OCI-M2 (cell line): Measurements from ENCODE around the gene PTGDS.
A peak's percentile ranks its signal among the peaks of the same experiment; 100 is the strongest.
"Not testable (repeated sequence)": the region's sequence is repeated elsewhere in the genome, so short reads cannot be mapped to it uniquely, and the experiment has no call there.

Source experiments
- DNase-seq: peaks from one replicate; lab custom pipeline; 2025; ENCODE audit not compliant: unreplicated experiment; lab: John Stamatoyannopoulos, UW

The PTGDS gene

DNA sequence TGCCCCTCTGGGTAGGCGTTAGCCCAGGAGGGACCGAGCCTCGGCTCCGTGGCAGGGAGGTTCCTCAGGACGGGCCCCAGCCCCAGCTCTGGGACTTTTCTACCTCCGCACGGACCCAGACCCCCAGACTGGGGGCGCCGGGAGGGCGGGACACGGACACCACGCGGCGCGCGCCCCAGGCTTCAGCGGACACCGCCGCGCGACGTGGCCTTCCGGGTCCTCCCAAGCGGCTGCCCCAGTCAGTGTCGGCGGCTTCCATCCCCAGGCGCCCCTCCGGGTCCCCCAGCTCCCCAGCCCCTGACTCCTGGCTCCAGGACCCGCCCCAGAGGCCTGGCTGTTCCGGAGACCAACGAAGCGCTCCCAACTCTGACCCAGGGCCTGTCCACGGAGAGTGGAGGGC lies 8.5 kb downstream of the PTGDS start:
- no peak for DNase-seq

DNA sequence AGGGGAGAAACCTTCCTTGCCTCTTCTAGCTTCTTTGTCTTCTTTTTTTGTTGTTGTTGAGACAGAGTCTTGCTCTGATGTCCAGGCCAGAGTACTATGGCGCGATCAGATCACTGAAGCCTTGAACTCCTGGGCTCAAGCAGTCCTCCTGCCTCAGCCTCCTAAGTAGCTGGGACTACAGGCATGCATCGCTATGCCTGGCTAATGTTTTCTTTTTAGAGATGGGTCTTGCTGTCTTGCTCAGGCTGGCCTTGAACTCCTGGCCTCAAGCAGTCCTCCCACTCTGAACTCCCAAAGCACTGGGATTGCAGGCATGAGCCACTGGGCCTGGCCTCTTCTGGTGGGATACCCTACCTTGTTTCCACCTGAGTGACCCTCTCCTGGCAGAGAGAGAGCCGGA lies 11.6 kb downstream of the PTGDS start:
- no peak for DNase-seq

DNA sequence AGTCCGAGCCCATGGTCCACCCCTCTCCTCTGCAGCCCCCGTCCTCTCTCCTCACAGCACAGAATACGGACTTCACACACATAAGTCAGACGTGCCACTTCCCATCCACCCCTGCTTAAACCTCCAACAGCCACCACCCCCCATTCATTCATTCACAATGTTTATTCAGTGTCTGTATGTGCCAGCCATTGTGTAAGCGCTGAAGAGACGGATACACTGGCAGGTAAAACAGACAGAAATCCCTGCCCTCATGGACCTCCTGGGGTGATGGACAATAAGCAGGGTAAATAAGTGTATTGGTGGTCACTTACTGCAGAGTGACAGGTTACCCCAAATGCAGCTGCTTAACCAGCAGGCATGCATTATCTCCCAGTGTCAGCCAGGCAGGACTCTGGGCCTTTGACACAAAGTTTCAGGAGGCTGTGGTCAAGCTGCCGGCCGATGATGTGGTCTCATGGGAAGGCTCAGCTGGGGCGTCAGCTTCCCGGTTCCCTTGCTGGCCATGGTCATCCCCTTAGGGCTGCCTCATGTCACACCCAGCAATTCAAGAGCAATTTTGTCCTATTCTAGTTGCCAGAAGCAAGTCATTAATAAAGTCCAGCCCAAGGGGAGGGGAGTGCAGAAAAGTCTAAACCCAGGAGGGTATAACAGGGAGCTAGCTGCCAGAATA lies 13.1 kb downstream of the PTGDS start:
- DNase-seq = no peak

DNA sequence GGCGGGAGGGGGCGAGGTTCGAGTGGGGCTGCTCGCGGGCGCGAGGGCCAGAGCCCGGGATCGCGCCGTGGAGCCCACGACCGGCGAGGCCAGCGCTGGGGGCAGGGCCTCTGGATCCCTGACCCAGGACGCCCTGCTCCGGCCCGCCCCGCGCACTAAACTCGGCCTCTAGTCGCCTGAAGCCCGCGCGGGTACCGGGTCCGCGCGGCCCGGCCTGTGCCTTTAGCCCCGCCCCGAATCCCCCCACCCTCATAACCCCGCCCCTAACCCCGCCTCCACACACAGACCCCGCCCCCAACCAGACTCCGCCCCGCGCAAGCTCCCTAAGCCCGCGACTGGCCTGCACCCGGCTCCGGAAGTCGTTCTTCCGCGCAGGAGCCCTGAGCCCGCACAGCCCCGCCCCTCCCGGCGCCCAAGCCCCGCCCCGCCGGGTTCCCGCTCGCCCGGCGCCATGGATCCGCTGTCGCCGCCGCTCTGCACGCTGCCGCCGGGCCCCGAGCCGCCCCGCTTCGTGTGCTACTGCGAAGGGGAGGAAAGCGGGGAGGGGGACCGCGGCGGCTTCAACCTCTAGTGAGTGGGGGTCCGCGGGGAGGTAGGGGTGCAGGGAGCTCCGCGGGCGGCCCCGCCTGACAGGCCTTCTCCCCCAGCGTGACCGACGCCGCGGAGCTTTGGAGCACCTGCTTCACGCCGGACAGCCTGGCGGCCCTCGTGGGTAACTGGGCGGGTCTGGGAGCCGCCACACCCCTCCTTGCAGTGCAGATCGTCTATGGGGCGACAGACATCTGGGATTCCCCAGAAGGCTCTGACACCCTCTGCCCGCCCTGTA lies 14.9 kb downstream of the PTGDS start, which contains the start of gene PAXX:
TSS of gene PAXX (plus strand) at position 430 of the 826 bp plus-strand sequence. CDS start at position 452, 22 bp downstream.
- peak; percentile 17 for DNase-seq

DNA sequence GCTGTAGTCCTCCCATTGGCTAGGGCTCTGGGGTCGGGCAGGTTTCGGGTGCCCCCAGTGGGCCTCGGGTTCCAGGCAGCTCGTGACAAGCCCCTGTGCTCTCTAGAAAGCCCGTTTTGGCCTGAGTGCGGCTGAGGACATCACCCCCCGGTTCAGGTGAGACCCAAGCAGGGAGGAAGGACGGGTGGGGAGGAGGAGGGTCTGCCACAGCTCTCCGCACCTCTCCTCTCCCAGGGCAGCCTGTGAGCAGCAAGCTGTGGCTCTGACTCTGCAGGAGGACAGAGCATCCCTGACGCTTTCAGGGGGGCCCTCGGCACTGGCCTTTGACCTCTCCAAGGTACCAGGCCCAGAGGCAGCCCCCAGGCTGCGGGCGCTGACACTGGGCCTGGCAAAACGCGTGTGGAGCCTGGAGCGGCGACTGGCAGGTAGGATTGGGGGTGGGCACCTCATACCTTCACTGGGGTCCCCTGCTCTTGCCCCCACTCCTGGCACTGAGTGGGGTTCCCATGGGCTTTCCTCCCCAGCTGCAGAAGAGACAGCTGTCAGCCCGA lies 15.6 kb downstream of the PTGDS start:
- no peak for DNase-seq

DNA sequence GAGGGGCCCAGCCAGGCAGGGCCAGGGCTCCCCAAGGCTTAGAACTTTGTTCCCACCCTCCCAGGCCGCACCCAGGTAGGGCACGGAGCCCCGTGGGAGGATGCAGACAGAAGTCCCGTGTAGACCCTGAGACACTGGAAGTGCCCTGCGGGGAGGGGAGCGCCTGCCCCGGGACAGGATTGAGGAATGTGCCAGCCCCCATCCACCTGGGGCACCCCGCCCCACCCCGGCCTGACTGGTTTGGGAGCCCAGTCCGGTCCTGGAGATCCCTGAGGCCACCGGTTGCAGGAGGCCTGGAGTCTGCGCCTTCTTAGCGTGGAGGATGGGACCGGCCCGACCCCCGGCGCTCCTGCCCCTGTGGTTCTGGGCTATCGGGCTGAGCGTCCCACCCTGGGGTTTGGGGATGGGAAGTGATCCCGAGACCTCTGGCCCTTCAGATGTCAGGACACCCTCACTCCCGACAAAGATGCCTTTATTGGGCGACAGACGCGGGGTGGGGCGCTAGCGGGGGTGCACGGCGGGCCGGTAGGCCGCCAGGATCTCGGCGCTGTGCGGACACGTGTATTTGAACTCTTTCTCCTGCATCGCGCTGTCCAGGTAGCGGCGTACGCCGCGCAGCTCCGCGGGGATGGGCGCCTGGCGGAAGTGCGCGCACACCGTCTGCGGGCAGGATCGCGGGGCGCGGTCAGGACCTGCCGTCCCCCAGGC lies 17.0 kb downstream of the PTGDS start:
- no peak for DNase-seq

DNA sequence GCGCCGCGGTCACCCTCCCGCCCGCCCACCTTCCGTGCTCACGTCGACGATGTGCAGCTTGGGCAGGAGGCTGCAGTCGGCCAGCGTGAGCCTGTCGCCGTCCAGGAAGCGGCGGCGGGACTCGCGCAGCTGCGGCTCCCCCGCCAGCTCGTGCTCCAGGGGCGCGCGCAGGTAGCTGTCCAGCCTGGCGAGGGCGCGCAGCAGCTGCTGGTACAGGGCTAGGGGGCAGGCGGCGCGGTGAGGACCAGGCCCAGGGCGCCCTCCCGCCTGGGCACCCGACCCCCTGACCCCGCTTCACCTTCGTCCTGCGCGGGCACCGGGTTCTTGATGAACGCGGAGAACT lies 17.6 kb downstream of the PTGDS start:
- no peak for DNase-seq

DNA sequence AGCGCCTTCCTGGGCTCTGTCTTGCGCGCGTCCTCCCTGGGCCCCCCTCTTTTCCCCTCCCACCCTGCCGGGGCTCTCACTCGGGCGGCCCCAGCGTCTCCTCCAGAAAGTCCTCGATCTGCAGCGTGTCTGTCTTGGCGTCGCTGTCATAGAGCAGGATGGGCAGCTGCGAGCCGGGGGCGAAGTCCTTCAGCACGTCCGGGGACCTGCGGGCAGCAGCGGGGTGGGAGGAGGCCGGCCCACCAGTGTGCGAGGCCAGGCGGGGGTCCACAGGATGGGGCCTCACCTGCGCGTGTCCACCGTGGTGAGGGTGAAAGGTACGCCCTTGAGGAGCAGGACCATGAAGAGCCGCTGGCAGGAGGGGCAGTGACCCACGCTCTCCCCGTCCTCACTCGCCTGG lies 18.1 kb downstream of the PTGDS start:
- DNase-seq = no peak

DNA sequence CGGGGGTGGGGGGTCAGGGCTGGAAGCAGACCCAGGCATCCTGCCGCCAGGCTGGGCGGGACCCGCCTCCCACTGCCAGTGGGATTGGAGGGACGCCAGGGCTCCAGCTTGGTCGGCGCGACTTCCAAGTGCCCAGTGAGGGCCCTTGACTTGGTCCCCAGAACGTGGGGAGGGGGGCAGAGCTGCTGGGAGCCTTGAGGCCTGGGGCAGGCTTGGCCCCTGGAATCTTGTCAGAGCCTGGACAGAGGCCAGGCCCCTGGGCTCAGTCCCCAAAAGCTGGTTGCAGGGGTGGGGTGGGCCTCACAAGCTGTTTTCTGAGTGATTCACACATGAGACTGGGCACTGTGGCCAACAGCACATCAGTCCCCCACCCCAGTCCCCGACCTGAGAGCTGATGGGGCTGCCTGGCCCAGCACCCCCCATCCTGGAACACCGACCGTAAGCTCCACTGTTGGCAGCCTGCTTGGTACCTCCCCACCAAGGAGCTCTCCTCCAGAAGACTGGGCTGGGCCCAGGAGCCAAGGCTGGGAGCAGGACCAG lies 18.5 kb downstream of the PTGDS start:
- no peak for DNase-seq

DNA sequence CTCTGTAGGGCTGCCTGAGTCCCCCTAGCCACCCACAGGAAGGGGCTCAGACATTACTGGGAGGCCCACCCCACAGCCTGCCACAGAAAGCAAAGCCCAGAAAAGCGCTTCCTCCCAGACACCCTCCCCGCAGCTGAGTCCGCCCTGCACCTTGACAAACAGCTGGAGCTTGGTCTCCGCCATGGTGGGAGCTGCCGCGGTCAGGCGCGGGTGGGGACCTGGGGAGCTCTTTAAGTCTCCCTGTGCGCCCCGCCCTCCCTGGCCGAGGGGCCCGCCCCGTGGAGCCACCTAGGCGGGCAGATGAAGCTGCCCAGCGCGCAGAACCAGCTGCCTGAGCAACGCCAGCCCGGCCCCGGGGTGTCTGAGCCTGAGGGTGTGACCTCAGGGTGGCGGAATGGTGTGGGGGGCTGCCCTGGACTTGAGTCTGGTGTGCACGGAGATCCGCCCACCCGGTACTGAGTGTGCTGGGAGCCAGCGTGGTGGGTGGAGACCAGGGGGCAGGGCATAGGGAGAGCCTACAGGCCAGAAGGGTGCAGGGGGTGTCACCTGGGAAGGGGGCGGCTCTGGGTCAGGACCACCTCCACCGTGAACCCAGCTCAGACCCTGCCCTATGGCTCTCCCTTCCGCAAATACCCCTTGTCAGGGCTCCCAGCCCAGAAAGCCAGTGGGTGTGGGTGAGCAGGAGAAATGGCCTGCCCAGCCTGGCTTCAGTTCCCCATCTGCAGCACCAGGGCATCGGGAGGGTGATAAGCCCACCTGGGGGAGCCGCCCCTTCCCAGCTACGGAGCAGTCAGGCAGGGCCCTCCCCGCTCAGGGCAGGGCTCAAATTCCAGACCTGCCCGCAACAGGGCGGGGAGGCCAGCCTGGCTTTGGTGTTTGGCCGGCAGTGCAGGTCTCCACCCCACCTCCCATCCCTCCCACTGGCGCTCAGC lies 19.3 kb downstream of the PTGDS start, which contains the start of gene CLIC3:
TSS of gene CLIC3 (minus strand) at position 208 of the 932 bp plus-strand sequence. CDS start at position 183, 25 bp downstream.
- no peak for DNase-seq

DNA sequence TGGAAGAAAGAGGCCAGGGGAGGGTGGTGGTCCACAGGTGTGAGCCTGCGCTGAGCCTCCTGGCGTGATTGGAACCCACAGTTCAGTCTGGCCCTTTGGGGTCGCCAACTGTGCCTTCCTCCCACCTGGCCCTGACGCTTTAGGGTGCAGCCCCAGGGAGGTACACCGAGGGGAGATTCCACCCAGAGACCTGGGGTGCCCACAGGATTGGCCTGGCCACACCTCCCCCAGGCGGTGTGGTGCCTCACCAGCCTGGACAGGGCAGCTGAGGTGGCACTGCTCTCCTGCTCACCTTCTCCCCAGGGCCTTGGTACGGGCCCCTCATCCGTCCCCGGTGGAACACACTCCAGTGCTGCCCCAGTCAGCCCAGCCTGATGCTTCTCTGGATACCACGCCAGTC lies 20.1 kb downstream of the PTGDS start:
- no peak for DNase-seq

DNA sequence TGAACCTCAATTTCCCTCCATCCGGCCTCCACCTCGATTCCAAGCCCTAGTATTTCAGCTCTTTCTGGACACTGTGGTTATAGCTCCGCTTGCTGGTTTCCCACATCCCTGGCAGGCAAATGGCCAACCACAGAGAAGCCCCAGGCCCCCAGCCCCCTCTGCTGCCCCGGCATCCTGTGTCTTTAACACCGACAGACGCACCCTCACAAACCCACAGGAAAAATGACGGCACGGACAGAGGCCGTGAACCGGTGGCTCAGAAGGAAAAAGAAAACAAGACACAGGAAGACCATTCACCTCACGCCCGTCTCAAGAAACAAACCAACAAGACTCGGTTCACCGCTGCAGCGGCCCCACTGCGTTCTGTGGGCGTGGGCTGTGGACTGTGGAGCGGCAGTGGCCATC lies 20.5 kb downstream of the PTGDS start:
- no peak for DNase-seq

DNA sequence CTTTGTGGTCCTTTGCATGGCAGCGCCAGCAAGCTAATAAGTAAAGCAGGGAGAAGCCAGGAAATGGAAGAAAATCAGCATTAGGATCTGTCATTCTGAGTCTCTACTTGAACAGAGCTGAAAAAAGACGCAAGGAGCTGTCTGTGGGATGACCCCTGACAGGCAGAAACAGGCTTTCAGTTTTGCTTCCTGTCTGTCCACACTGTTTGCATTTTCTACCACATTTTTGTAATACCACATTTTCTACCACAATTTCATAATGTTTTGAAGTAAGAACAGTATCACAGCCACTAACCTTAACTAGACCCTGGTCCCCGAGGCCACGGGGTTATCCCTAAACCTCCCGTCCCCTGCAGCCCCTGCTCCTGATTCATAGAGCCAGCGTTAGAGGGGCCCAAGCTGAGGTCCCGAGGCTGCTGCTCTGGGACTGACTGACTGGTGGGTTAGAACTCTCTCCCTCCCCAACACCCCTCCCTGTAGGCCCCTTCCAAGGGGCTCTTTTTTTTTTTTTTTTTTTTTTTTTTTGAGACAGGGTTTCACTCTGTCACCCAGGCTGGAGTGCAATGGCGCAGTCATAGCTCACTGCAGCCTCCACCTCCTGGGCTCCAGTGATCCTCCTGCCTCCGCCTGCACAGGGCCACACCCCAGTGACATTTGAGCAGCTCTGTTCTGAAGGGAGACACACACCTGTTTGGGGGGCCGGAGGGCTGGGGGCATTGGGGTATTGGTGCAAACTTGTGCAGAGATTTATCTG lies 23.1 kb downstream of the PTGDS start:
- DNase-seq = no peak

DNA sequence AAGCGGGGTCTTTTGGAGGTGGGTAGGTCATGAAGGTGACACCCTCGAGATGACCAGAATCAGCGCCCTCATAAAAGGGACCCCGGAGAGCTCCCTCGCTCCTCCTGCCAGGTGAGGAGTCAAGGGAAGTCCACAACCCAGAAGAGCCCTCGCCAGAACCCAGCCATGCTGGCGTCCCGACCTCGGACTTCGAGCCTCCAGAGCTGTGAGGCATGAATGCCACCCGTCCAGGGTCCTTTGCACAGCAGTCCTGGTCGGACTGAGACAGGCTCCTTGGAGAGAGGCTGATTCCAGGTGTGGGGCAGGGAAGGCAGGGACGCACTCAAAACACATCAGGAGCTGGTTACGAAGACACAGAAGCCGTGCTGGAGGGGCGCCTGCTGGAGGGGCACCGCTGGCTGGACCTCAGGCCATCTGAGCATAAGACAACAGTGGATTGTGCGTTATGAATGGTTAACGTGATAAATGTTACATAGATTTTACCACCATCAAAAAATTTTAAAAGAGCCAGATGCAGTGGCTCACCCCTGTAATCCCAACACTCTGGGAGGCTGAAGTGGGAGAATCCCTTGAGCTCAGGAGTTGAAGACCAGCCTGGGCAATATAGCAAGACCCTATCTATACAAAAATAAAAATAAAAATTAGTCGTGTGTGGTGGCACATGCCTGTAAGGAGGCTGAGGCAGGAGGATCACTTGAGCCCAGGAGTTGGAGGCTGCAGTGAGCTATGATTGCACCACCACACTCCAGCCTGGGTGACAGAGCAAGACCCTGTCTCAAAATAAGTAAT lies 24.7 kb downstream of the PTGDS start:
- DNase-seq = no peak

DNA sequence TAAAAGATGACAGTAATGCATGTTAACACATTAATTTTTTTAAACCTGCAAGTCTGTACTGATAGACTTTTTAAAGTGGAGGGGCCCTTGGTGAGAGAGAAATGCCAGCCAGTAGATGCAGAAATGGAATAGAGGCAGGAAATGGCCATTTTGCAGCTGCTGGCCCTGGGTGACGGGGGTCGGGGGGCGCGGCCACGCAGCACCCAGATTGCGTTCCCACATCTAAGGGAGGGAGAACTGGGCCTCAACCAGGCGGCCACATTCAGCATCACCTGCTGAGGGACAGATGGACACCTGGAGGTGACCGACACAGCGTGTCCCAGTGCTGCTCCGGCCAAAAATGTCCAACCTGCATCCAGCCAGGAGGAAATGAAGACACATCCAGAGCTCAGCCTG lies 25.3 kb downstream of the PTGDS start:
- DNase-seq = no peak

DNA sequence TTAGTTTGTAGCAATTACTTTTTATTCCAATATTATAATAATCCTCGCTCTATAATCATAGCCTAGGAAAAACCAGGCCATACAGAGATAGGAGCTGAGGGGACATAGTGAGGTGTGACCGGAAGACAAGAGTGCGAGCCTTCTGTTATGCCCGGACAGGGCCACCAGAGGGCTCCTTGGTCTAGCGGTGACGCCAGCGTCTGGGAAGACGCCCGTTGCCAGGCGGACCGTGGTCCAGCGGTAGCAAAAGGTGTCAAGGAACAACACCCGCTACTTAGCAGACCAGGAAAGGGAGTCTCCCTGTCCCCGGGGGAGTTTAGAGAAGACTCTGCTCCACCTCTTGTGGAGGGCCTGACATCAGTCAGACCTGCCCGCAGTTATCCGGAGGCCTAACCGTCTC lies 27.0 kb downstream of the PTGDS start:
- DNase-seq = not testable (repeated sequence)

DNA sequence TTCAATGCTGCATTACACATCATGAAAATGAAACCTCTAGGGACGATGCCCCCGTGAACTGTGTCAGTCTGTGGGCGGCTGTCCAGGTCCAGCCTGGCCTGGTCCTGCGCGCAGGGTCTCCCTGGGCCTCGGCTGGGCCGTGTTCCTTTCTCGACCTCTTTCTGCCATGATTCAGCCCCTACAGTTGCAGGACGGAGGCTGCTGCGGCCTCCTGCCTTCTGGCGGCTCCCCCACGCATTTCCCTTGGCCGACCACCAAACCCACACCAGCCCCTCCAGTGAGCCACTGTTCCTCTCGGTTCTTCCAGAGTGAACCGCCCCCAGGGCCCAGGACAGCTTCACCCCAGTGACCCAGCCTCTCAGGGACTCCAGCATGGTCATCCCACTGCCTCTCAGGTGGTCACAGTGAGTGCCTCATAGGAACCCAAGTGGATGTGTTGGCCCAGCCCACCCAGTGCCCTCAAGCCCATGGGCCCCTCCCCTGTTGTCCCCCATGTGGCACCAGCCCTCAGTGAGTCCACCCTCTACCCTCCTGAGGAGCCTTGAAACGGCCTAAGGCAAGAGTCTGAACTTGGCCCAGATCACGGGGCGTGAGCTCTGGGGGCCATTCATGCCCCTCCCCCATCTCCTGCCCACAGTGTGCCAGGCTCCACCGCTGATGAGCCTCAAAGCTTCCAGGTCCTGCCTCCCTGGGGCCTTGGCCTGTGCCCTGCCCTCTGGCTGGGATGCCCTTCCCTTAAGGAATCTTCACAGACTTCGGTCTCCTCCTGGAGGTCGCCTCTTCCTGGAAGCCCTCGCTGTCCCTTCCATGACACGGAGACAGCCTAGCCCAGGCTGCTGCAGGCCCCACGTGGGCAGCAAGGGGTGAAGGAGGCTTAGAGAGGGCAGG lies 29.1 kb downstream of the PTGDS start:
- no peak for DNase-seq
